RWPE1 (cell line): ENCODE data around the gene ATG12.
"Not testable (repeated sequence)": the region's sequence is repeated elsewhere in the genome, so short reads cannot be mapped to it uniquely, and the experiment has no call there.

ENCODE experiments used
- CTCF ChIA-PET: fragments of 350-600 bp; sonication (Branson Sonifier 250); formaldehyde crosslinking; extraction: SDS; loops from one replicate; lab custom pipeline; 2021; lab: Yijun Ruan, JAX
- POLR2A ChIA-PET: fragments of 400-600 bp; formaldehyde crosslinking; extraction: SDS; loops from one replicate; lab custom pipeline; 2020; ENCODE audit warnings: antibody characterized with exemption; ENCODE audit not compliant: low non-redundant PET; lab: Yijun Ruan, JAX
- DNase-seq: peaks from one replicate; pipeline ENCODE4 v3.0.0; 2012; ENCODE audit warnings: low spot score
- H3K27ac ChIP-seq: fragments of 450-650 bp; 2 replicates; pipeline ENCODE4 v1.5.1; 2017
- TF ChIP-seq, protein P1 (sequence below): fragments of 450-650 bp; conservative IDR thresholded peaks from 2 replicates; pipeline ENCODE4 v1.5.1; 2017; ENCODE audit warnings: low read depth, mild to moderate bottlenecking

The ATG12 gene

DNA sequence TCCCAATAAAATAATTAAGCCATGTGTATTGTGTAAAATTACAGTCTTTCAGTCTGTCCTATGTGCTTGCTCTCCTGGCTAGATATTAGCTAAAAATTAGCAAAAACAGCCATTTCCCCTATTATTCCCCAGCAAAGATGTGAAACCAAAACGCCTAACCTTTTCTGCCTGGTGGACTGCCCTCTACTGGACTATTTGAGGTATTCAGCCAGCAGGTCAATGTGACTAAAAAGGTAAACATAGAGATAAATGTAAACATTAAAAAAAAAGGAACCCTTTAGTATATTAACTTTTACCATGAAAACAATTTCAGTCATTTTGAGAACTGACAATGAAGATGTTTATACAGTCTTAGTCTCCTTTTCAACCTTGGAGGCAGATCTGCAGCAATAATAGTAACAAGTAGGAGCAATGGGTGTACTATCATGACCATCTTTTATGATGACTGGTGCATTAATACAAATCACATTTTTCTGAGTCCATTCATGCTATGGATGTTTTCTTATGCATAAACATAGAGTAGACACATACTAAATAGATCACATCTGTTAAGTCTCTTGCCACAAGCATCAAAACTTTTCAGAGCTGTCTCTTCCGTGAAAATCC, 10.1 kb downstream of the ATG12 start:
- POLR2A ChIA-PET: no interaction called here
- no peak overlapping the region for H3K27ac ChIP-seq
- CTCF ChIA-PET: interaction anchor here (0.6 to 1.5 kb wide), 6 partner anchors 12 to 297 kb away, joined by 3 to 10 read pairs (median 3); no protein-coding TSS in a partner anchor
- DNase-seq: peak; percentile 51
- TF ChIP-seq, protein P1, sequence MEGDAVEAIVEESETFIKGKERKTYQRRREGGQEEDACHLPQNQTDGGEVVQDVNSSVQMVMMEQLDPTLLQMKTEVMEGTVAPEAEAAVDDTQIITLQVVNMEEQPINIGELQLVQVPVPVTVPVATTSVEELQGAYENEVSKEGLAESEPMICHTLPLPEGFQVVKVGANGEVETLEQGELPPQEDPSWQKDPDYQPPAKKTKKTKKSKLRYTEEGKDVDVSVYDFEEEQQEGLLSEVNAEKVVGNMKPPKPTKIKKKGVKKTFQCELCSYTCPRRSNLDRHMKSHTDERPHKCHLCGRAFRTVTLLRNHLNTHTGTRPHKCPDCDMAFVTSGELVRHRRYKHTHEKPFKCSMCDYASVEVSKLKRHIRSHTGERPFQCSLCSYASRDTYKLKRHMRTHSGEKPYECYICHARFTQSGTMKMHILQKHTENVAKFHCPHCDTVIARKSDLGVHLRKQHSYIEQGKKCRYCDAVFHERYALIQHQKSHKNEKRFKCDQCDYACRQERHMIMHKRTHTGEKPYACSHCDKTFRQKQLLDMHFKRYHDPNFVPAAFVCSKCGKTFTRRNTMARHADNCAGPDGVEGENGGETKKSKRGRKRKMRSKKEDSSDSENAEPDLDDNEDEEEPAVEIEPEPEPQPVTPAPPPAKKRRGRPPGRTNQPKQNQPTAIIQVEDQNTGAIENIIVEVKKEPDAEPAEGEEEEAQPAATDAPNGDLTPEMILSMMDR: peak; percentile 66

DNA sequence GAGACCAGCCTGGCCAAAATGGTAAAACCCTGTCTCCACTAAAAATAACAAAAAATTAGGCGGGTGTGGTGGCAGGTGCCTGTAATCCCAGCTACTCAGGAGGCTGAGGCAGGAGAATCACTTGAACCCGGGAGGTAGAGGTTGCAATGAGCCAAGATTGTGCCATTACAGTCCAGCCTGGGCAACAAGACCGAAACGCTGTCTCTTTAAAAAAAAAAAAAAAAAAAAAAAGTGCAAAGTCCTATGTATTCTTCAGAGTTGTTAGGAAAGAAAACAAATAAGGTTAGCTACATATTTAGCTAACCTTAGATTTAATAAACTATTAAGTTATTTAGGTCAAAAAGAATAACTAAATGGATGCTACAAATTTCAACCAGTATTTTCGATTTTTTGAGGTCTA, 11.5 kb downstream of the ATG12 start:
- H3K27ac ChIP-seq: no peak overlapping the region
- ChIA-PET POLR2A (interaction anchor here (0.6 kb wide), 1 partner anchor 18 kb away, joined by 4 read pairs; no protein-coding TSS in a partner anchor), CTCF (no interaction called here)

DNA sequence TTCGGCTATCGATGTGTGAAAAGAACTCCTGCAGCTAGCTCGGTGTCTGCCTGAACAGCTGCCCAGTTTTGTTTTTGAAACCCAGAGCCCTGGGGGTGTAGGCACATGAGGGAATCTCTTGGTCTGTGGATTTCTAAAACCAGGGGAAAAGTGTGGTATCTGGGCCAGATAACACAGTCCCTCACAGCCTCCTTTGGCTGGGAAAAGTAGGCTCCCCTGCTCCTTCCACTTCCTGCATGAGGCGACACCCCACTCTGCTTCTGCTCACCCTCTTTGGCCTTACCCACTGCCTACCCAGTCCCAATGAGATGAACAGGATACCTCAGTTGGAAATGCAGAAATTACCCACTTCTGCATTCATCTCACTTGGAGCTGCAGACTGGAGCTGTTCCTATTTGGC, 15.4 kb downstream of the ATG12 start:
- ChIA-PET POLR2A (no interaction called here), CTCF (interaction anchor here (0.8 kb wide), 1 partner anchor 11 kb away, joined by 3 read pairs; no protein-coding TSS in a partner anchor)
- no peak overlapping the region for H3K27ac ChIP-seq
- TF ChIP-seq, protein P1: no peak
- DNase-seq: no peak

More for the DNA sequence above, 11.5 kb downstream of the ATG12 start:
- DNase-seq: no peak
- TF ChIP-seq, protein P1: no peak

DNA sequence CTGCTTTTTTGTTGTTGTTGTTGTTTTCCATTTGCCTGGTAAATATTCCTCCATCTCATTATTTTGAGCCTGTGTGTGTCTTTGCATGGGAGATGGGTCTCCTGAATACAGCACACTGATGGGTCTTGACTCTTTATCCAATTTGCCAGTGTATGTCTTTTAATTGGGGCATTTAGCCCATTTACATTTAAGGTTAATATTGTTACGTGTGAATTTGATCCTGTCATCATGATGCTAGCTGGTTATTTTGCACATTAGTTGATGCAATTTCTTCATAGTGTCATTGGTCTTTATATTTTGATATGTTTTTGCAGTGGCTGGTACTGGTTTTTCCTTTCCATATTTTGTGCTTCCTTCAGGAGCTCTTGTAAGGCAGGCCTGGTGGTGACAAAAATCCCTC, 16.4 kb downstream of the ATG12 start:
- CTCF ChIA-PET: interaction anchor here (0.6 kb wide), 1 partner anchor 208 kb away, joined by 3 read pairs; no protein-coding TSS in a partner anchor
- POLR2A ChIA-PET, H3K27ac ChIP-seq, DNase-seq: not testable (repeated sequence)

DNA sequence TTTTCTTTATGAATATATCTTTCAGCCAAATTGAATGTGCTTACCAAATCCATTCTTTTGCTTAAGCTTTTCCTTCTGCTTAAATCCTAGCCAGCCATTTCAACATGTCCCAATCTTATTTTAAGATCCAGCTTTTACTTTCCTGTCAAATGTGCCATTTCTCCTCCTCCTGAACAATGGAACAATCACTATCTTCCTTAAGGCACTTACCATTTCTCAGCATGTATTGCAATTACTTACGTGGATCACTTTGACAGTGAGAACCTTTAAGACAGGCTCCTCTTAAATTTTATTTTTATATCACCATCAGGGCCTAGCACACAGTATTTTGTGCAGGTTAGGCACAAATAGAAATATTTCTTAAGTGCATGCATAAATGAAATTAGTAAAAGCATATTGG, 20.5 kb downstream of the ATG12 start:
- CTCF ChIA-PET: no interaction called here

DNA sequence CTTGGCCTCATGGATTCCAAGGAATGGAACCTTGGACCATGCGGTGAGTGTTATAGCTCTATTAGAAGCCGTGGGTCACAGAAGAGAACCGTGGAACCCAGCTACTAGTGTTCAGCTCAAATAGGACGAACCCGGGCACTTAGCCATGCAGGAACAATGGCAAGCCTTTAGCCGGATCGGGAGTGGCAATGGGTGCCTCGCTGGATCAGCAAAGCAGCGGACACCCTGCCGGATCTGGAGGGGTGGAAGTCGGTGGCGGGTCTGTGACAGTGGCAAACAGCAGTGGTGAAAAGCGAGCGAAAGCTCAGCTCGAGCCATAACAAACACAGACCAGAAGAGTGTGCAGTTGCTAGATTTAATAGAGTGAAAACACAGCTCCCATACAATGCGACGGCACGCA, 22.5 kb downstream of the ATG12 start:
- POLR2A ChIA-PET: no interaction called here
- H3K27ac ChIP-seq: no peak overlapping the region
- CTCF ChIA-PET: interaction anchor here (0.6 to 1.1 kb wide), 2 partner anchors 12 kb away, joined by 3 to 10 read pairs; no protein-coding TSS in a partner anchor
- TF ChIP-seq, protein P1: no peak
- no peak for DNase-seq

More for the DNA sequence above, 20.5 kb downstream of the ATG12 start:
- H3K27ac ChIP-seq: no peak overlapping the region
- no peak for DNase-seq
- POLR2A ChIA-PET: no interaction called here
- TF ChIP-seq, protein P1: no peak

DNA sequence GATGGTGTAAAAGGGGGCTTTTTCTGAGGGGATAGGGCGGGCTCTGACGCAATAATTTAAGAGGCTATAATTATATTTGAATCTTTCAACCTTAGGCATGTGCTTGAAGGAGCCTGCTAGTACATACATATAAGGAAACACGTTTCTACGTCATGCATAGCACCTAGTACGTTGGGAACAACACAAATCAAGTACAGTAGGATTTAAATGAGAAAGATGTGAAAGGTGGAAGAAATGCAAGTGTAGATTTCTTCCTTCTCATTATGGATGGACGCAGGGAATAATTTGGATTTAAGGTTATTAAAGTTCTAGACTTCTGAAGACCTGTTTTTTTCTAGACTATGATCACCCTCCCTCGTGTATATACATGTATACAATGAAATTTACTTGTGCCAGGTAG, 24.0 kb downstream of the ATG12 start:
- TF ChIP-seq, protein P1: no peak
- ChIA-PET CTCF (no interaction called here), POLR2A (no interaction called here)
- H3K27ac ChIP-seq: no peak overlapping the region
- DNase-seq: no peak
